ENCODE results near the gene CENPT.
A peak's percentile ranks its signal among the peaks of the same experiment; 100 is the strongest.

Gene CENPT

GRCh38 chr16:67807148-67807682 is 40.3 kb downstream of the CENPT start:
- no peak for DNase-seq

GRCh38 chr16:67806428-67807147 is 40.9 kb downstream of the CENPT start, which contains the start of the genes RANBP10 and TSNAXIP1:
RANBP10 (minus strand) TSS chr16:67806560; CDS start chr16:67806536, 24 bp downstream.
TSNAXIP1 (plus strand) TSS chr16:67806889; CDS start chr16:67807150, 261 bp downstream.
- peak; percentile 97 to 99 (median 98) for DNase-seq

DNA sequence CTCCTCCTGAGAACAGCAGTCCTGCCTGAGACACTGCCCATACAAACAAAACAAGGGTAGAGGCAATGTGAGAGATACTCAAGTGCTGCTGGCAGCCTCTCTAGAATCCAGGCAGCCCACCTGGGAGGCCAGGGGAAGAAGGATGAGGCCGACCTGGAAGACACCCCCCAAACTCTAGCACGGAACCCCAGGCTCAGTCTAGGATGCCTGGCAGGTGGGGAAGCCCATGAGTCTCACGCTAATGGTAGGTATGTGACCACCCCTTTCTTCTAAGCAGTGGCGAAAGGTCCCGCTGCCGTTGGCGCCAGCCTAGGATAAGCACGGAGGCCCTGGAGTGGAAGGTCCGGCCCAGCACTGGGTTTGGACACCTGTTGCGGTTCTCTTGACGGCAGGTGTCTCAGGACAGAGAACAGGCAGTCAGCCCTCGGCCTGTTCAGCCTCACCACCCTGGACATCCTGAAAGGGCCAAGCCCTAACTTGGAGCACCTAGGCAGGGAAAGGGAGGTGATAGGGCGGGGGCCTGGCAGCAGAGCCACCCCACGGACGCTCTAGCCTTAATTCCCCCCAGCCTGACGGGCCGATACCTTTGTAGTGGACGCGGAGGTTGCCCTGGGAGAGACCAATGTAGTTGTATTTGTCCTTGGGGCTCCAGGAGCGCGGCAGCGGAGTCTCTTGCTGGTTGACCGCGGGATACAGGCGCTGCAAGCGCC is 41.6 kb downstream of the CENPT start:
- DNase-seq: peak in 1 of 4 experiments; percentile 6

DNA sequence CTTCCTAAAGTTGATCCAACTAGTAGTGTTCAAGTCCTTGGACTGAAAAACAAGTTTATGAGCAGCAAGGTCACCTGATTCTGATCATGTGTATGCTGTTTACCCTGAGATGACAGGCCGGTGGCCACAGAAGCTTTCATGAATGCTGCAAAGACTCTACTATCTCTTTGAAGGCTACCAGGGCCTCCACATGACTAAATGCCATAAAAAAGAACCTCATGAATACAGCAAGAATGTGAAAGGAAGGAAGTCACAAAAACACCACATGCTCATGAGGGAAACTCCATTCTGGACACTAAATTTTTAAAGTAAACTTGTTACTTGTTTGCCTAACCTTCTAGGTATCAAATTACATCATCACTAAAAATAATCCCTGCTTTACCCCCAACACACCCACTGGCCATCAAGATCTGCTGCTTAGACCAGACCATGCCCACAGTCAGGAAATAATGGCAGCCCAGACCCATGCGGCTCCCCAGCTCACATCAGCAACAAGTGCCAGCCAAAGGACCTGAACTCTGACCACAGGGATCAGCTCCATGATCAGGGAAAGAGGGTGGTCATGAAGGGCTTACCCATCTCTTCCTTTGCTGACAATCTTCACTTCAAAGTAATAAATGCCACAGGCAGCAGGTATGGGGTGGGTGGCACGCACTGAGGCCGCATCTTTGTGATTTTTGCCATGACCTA is 42.5 kb downstream of the CENPT start:
- DNase-seq: peak; percentile 9 to 41 (median 32)

- DNase-seq: peak; percentile 38 to 69 (median 68)
Measured at GRCh38 chr16:67803894-67804293, 43.6 kb downstream of the CENPT start.

GRCh38 chr16:67801883-67802282 is 45.6 kb downstream of the CENPT start:
- DNase-seq: no peak

DNA sequence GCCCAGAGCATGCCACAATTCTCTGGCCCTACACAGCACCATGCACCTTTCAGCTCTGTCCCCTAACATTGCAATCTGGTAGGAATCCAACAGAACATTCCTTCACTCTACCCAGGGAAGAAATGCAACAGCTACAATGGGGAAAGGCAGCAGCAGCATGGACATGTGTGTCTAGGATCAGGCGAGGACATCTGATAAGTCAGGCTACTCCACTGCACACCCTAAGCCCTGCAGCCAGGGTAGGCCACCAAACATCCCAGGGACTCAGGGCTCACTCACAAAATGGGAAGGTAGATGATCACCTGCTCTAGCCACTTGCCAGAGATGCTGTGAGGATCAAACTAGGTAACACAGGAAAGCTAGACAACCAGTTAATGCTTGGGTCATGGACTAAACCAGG is 46.3 kb downstream of the CENPT start:
- DNase-seq: no peak

GRCh38 chr16:67800338-67800926 is 47.1 kb downstream of the CENPT start:
- peak; percentile 57 to 79 (median 78) for DNase-seq

DNA sequence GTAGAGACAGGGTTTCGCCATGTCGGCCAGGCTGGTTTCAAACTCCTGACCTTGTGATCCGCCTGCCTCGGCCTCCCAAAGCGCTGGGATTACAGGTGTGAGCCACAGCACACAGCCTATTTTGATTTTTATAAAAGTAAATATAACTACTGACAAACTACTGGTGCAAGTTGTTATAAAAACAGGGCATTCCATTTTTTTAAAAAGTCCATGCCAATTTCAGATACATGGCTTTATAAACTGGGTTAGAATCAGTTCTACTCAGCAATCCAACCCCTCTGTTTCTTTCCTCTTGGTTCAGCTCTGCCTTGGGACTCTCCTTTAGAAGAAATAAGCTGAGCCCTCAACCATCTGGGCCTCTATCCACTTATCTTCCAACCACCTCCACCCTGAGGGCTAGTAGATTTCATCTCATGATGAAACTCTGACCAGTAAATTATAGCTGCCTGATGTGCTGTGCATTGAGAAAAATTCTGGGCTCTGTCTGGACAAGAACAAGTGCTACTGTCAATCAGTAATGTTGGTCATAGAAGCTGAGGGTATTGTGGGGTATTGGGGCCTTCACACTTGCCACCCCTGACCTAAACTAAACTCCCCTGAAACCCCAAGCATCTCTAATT is 51.3 kb downstream of the CENPT start:
- no peak for DNase-seq

GRCh38 chr16:67790071-67790470 is 57.4 kb downstream of the CENPT start:
- peak in 2 of 4 experiments; percentile 16 to 24 for DNase-seq

- no peak for DNase-seq
Measured at GRCh38 chr16:67786491-67786890, 61.0 kb downstream of the CENPT start.

DNA sequence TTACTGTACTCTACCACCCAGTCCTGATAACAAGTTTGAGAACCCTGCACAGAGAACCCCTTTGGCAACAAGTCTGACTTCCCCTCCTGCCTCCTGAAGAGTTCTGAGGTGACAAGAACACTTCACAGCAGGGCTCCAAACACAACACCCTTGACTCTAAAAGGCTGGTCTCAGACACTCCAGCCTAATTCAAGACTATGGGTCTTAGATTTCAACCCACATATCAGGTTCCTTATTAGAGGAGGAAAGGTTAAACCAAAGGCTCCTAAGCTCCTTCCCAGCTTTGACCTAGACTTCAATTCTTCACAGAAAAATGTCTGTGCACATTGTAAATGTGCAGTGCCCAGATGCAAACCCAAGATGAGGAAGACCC is 64.2 kb downstream of the CENPT start:
- DNase-seq: no peak

- no peak for DNase-seq
Measured at GRCh38 chr16:67782567-67783352, 64.7 kb downstream of the CENPT start.

GRCh38 chr16:67781565-67781921 is 66.0 kb downstream of the CENPT start:
- no peak for DNase-seq

GRCh38 chr16:67780847-67781564 is 66.5 kb downstream of the CENPT start:
- no peak for DNase-seq

DNA sequence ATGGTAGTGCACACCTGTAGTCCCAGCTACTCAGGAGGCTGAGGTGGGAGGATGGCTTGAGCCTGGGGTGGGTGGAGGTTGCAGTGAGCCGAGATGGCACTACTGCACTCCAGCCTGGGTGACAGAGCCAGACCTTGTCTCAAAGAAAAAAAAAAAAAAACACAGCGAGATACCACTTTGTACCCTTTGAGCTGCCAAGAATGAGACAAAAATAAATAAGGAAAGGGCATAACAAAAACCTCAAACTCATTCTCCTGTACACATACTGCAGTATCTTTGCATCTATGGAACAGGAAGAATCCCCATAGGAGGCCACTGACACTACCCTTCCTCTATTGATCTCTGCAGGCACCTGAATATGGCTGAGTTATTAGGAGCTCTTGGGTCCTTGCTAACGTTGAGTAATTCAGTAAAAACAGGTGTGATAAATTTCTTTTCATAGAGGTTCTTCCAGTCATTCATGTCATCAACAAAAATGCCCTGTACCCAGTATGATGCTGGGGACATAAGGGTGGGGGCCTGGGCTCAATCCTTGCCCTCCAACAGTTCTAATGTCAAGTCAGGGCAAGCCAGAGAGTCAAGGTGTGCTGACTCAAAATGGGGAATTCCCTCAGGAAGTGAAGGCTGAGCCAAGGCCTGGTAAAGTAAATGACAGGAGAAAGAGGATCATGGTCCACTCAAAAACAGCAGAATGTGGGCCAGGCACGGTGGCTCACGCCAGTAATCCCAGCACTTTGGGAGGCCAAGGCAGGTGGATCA is 68.1 kb downstream of the CENPT start:
- DNase-seq: no peak

Measured in suppressor macrophage (primary cell).